IMR-90 (cell line): ENCODE results near the gene CD151. TPM values are rescaled to one million over a fixed set of nuclear protein-coding genes. Genes with fewer than 3 reads are reported as not detected.

Source experiments
- ATAC-seq: fragments of 200-7000 bp; cut with Tn5 transposase; 2 replicates; pipeline ENCODE4 v1.9.1; 2020; ENCODE audit warnings: low read depth, mild to moderate bottlenecking, moderate library complexity
- BruUV-seq: library from RNA; stranded (reverse); fragments of 400-500 nt; replicated peaks from 2 replicates; lab custom pipeline; 2021; lab: Mats Ljungman, UMichigan
- CTCF ChIA-PET: fragments of 300-600 bp; formaldehyde crosslinking; extraction: SDS; loops from one replicate; lab custom pipeline; 2021; ENCODE audit warnings: antibody characterized with exemption; lab: Yijun Ruan, JAX
- POLR2A ChIA-PET: fragments of 300-600 bp; sonication (Branson Sonifier 250); formaldehyde crosslinking; loops from one replicate; lab custom pipeline; 2022; ENCODE audit warnings: antibody characterized with exemption; ENCODE audit not compliant: unreplicated experiment; lab: Charles Lee
- DNase-seq: peaks from one replicate; pipeline ENCODE4 v3.0.0; 2013
- H2AFZ ChIP-seq: replicated peaks from 2 replicates; pipeline ENCODE3; 2013; ENCODE audit warnings: low read length, mild to moderate bottlenecking; ENCODE audit not compliant: poor library complexity
- H2AK5ac ChIP-seq: 2 replicates; pipeline ENCODE4 v1.6.1; 2013; ENCODE audit warnings: low read depth, low read length, inconsistent platforms
- H2AK9ac ChIP-seq: replicated peaks from 2 replicates; pipeline ENCODE3; 2013; ENCODE audit warnings: mild to moderate bottlenecking, low read depth, low read length, moderate library complexity; ENCODE audit not compliant: poor library complexity
- H2BK120ac ChIP-seq: 2 replicates; pipeline ENCODE4 v1.6.1; 2013; ENCODE audit warnings: low read depth, low read length, inconsistent platforms
- H2BK15ac ChIP-seq: 3 replicates; pipeline ENCODE4 v1.6.1; 2013; ENCODE audit warnings: low read depth, low read length, inconsistent platforms
- H2BK20ac ChIP-seq: 2 replicates; pipeline ENCODE4 v1.6.1; 2013; ENCODE audit warnings: low read depth, mild to moderate bottlenecking, inconsistent platforms, low read length, moderate library complexity
- H2BK5ac ChIP-seq: 2 replicates; pipeline ENCODE4 v1.6.1; 2013; ENCODE audit warnings: mild to moderate bottlenecking, low read depth, low read length, inconsistent platforms; ENCODE audit not compliant: poor library complexity, severe bottlenecking
- H3K14ac ChIP-seq: replicated peaks from 2 replicates; pipeline ENCODE4 v1.6.1; 2013; ENCODE audit warnings: low read depth, low read length, inconsistent platforms
- H3K18ac ChIP-seq: 2 replicates; pipeline ENCODE4 v1.6.1; 2013; ENCODE audit warnings: low read depth, low read length, control low read depth
- H3K23ac ChIP-seq: 2 replicates; pipeline ENCODE4 v1.6.1; 2013; ENCODE audit warnings: low read depth, low read length, inconsistent platforms
- H3K27ac ChIP-seq: 2 replicates; pipeline ENCODE4 v1.5.1; 2013; ENCODE audit warnings: mild to moderate bottlenecking, control low read depth, low read length; ENCODE audit not compliant: insufficient read depth
- H3K27me3 ChIP-seq: 2 replicates; pipeline ENCODE4 v1.6.1; 2013; ENCODE audit warnings: low read length; ENCODE audit not compliant: control insufficient read depth, insufficient read depth
- H3K36me3 ChIP-seq: 2 replicates; pipeline ENCODE4 v1.6.1; 2013; ENCODE audit warnings: low read length, mixed read lengths; ENCODE audit not compliant: control insufficient read depth, insufficient read depth
- H3K4ac ChIP-seq: 2 replicates; pipeline ENCODE4 v1.6.1; 2013; ENCODE audit warnings: low read depth, low read length, inconsistent platforms
- H3K4me1 ChIP-seq: 2 replicates; pipeline ENCODE4 v1.6.1; 2013; ENCODE audit warnings: low read length, mixed read lengths; ENCODE audit not compliant: control insufficient read depth, insufficient read depth
- H3K4me2 ChIP-seq: 2 replicates; pipeline ENCODE4 v1.6.1; 2013; ENCODE audit warnings: low read depth, mild to moderate bottlenecking, control low read depth, low read length, moderate library complexity
- H3K4me3 ChIP-seq: 2 replicates; pipeline ENCODE4 v1.5.1; 2013; ENCODE audit warnings: low read depth, mild to moderate bottlenecking, control low read depth, low read length, moderate library complexity; ENCODE audit not compliant: insufficient read depth
- H3K56ac ChIP-seq: 2 replicates; pipeline ENCODE4 v1.6.1; 2013; ENCODE audit warnings: low read length, inconsistent platforms; ENCODE audit not compliant: insufficient read depth; ENCODE audit errors: extremely low read depth
- H3K79me1 ChIP-seq, 2 experiments: 2 replicates each; pipeline ENCODE4 v1.6.1; 2013; ENCODE audit warnings: low read length in 2 of 2, inconsistent platforms in 1 of 2, low read depth in 1 of 2
- H3K9ac ChIP-seq: 2 replicates; pipeline ENCODE4 v1.6.1; 2013; ENCODE audit warnings: low read depth, low read length, control low read depth
- H3K9me1 ChIP-seq: 2 replicates; pipeline ENCODE4 v1.6.1; 2013; ENCODE audit warnings: low read length, inconsistent platforms; ENCODE audit not compliant: insufficient read depth
- H3K9me3 ChIP-seq: 2 replicates; pipeline ENCODE4 v1.6.1; 2013; ENCODE audit warnings: low read length; ENCODE audit not compliant: control insufficient read depth, insufficient read depth
- H4K20me1 ChIP-seq: 2 replicates; pipeline ENCODE4 v1.6.1; 2013; ENCODE audit warnings: low read length, inconsistent platforms; ENCODE audit not compliant: insufficient read depth
- H4K5ac ChIP-seq: 2 replicates; pipeline ENCODE4 v1.6.1; 2013; ENCODE audit warnings: mild to moderate bottlenecking, low read depth, low read length, control low read depth
- H4K8ac ChIP-seq, 2 experiments: 2 replicates each; pipeline ENCODE4 v1.6.1; 2013; ENCODE audit warnings: low read depth in 2 of 2, low read length in 2 of 2, control low read depth in 1 of 2, inconsistent platforms in 1 of 2
- H4K91ac ChIP-seq: 2 replicates; pipeline ENCODE4 v1.6.1; 2013; ENCODE audit warnings: low read depth, low read length, inconsistent platforms; ENCODE audit not compliant: insufficient read depth
- BHLHE40 ChIP-seq: fragments of 150-350 bp; IDR thresholded peaks from 2 replicates; pipeline ENCODE4 v1.6.1; 2016; ENCODE audit warnings: mild to moderate bottlenecking, low read depth, low read length
- MXI1 ChIP-seq: IDR thresholded peaks from 2 replicates; pipeline ENCODE4 v1.6.1; 2012; ENCODE audit warnings: low read depth, mild to moderate bottlenecking, low read length, moderate library complexity, borderline replicate concordance
- RFX5 ChIP-seq: IDR thresholded peaks from 2 replicates; pipeline ENCODE4 v1.8.0; 2012; ENCODE audit warnings: low read depth, mild to moderate bottlenecking, low read length, moderate library complexity
- WGBS, 2 experiments: methylation state at CpG; one replicate each; pipeline versions ENCODE4 v1.1.5 to v1.1.7; 2013; ENCODE audit warnings: missing lambda C conversion rate in 2 of 2; ENCODE audit not compliant: insufficient read length in 1 of 2; ENCODE audit errors: extremely low coverage in 2 of 2; 5-methylcytosine and 5-hydroxymethylcytosine counted together
- dilution Hi-C: fragments of 300-500 bp; cut with HindIII; formaldehyde crosslinking; loops from one replicate; pipeline ENCODE4 v1.14.3; 2018; ENCODE audit warnings: low sequenced_read_pairs; ENCODE audit not compliant: unreplicated experiment
- in situ Hi-C: fragments of 300-500 bp; cut with MboI; formaldehyde crosslinking; loops from 3 replicates; pipeline ENCODE4 v1.14.3; 2019; ENCODE audit warnings: low sequenced_read_pairs, inconsistent platforms, mixed read lengths
- intact Hi-C: fragments of 100-400 bp; cut with micrococcal nuclease; formaldehyde crosslinking; loops from 2 replicates; pipeline ENCODE4 v1.10.0; 2022
- polyA plus RNA-seq, 3 experiments: library from polyadenylated mRNA; depleted of rRNA; stranded (reverse); fragments of >200 nt; gene quantifications; 2 replicates each; pipeline ENCODE4 v1.2.3, GENCODE V29; 2012; ENCODE audit warnings: low replicate concordance in 1 of 3
- total RNA-seq: library from RNA; depleted of rRNA; stranded (reverse); fragments of >200 nt; gene quantifications from 2 replicates; pipeline ENCODE4 v1.2.3, GENCODE V29; 2012

CD151 gene
- total and polyA plus RNA-seq, 2 of the 4 experiments (the other 2 are of a cell fraction): 1,150 to 1,267 TPM

DNA sequence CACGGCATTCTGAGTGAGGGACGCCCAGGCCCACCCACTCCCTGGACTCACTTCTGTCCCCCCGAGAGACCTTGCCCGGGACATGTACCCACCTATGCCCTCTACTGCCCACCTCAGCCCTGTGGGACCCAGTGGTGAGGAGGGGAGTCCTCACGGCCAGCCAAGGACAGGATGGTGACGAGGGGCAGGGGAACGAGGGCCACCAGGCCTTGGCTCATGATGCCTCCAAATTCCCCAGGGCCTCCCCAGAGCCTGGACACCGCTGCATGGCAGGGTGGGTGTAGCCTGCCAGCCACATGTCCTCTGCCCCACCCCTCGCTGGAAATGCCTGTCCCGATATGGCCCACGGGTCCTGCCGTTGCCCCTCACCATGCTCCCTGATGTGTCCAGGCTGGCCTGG, 36.0 kb downstream of the CD151 start:
- BruUV-seq: no TSS peak
- dilution Hi-C loops: no loop called here
- no peak for DNase-seq

More for the DNA sequence above, 36.0 kb downstream of the CD151 start:
- CTCF ChIA-PET: no interaction called here
- no peak overlapping the region for H3K27ac ChIP-seq
- in situ Hi-C loops: no loop called here
- no peaks in the 10 kb centered on the region for H3K9me3 ChIP-seq
- WGBS, 2 experiments: 86% methylated on average over 5 of the region's 12 CpGs; no CpG with 5 or more reads in 1 of the 2 experiments
- no peak overlapping the region for H3K4me2 ChIP-seq
- no peak overlapping the region for H3K4me3 ChIP-seq
- H2AFZ ChIP-seq: peak overlapping the region; percentile 5
- H3K23ac ChIP-seq: no peak overlapping the region
- H2AK5ac ChIP-seq: no peak overlapping the region
- no peak overlapping the region for H4K5ac ChIP-seq
- no peak overlapping the region for H2BK5ac ChIP-seq
- no peak overlapping the region for H2BK15ac ChIP-seq
- H3K14ac ChIP-seq: no peak overlapping the region
- no peak overlapping the region for H4K8ac ChIP-seq
- intact Hi-C loops: no loop called here
- H3K56ac ChIP-seq: no peak overlapping the region
- no peak overlapping the region for H3K9ac ChIP-seq
- no peak for ATAC-seq
- H3K36me3 ChIP-seq: peaks cover 24% of the 10 kb centered on the region; the same call in 1 of the 2 replicates
- H3K4ac ChIP-seq: no peak overlapping the region
- peak overlapping the region; percentile 42 for H2AK9ac ChIP-seq
- peaks cover 3% of the 10 kb centered on the region; the same call in 1 of the 2 replicates for H3K9me1 ChIP-seq
- H4K20me1 ChIP-seq: peaks cover 26% of the 10 kb centered on the region
- H2BK120ac ChIP-seq: no peak overlapping the region
- no peak overlapping the region for H4K91ac ChIP-seq
- POLR2A ChIA-PET: no interaction called here
- no peak overlapping the region for H2BK20ac ChIP-seq
- H3K4me1 ChIP-seq: no peaks in the 10 kb centered on the region; the same call in 1 of the 2 replicates
- no peaks in the 10 kb centered on the region for H3K27me3 ChIP-seq
- peaks cover 3 to 11% of the 10 kb centered on the region in 2 experiments; a peak in 1 of 4 replicates for H3K79me1 ChIP-seq
- TF ChIP-seq RFX5 (no peak), BHLHE40 (no peak), MXI1 (no peak)
- H3K18ac ChIP-seq: no peak overlapping the region
